GM23248 (cell line): ENCODE results near the gene MGAT4B.

Experiments
- EZH2 ChIP-seq: fragments of 200-600 bp; sonication (generic); IDR thresholded peaks from 2 replicates; pipeline ENCODE4 v1.6.1; 2018; ENCODE audit warnings: antibody characterized with exemption, mild to moderate bottlenecking; ENCODE audit not compliant: insufficient read depth, poor library complexity, severe bottlenecking
- EZH2phosphoT487 ChIP-seq: fragments of 200-600 bp; sonication (generic); IDR thresholded peaks from 2 replicates; pipeline ENCODE4 v1.6.1; 2018; ENCODE audit warnings: antibody characterized with exemption, moderate library complexity, mild to moderate bottlenecking, low read depth; ENCODE audit not compliant: insufficient read depth

GRCh38 chr5:179798144-179798770, 8.4 kb downstream of the MGAT4B start:
- TF ChIP-seq EZH2 (no peak), EZH2phosphoT487 (no peak)
